GM19025 (cell line): ENCODE data around the gene PTGDR2.

Source experiments
- ATAC-seq: cut with Tn5 transposase; IDR thresholded peaks from one replicate; pipeline ENCODE4 v1.9.1; 2021; ENCODE audit warnings: mild to moderate bottlenecking, low read depth, moderate library complexity; ENCODE audit not compliant: unreplicated experiment

The PTGDR2 gene

GRCh38 chr11:60816590-60817157, 39.1 kb downstream of the PTGDR2 start:
- no peak for ATAC-seq

- no peak for ATAC-seq
These were observed 41.6 kb downstream of the PTGDR2 start for GRCh38 chr11:60814112-60814511.

- ATAC-seq = no peak
These were observed 42.4 kb downstream of the PTGDR2 start for GRCh38 chr11:60813324-60813723.

- ATAC-seq = no peak
These were observed 45.2 kb downstream of the PTGDR2 start for GRCh38 chr11:60810569-60810968.

GRCh38 chr11:60810151-60810550, 45.6 kb downstream of the PTGDR2 start:
- no peak for ATAC-seq

GRCh38 chr11:60809691-60810090, 46.1 kb downstream of the PTGDR2 start:
- ATAC-seq = no peak

- ATAC-seq = no peak
These were observed 46.5 kb downstream of the PTGDR2 start for GRCh38 chr11:60809249-60809648.

GRCh38 chr11:60803273-60803936, 52.3 kb downstream of the PTGDR2 start:
- ATAC-seq = no peak

GRCh38 chr11:60801194-60801593, 54.6 kb downstream of the PTGDR2 start:
- no peak for ATAC-seq
